Neural cell (in vitro differentiated cells): Measurements from ENCODE around the gene PEAR1. TPM values are rescaled to one million over a fixed set of nuclear protein-coding genes. Genes with fewer than 3 reads are reported as not detected.

ENCODE experiments used
- H2AFZ ChIP-seq: fragments of 200-600, 300-800 bp; sonication (generic), shearing (Covaris generic); 2 replicates; pipeline ENCODE4 v1.6.0; 2014; ENCODE audit warnings: low read depth, mild to moderate bottlenecking, antibody characterized with exemption, low read length, moderate library complexity
- H3F3A ChIP-seq: fragments of 200-600 bp; shearing (Covaris generic); 2 replicates; pipeline ENCODE4 v1.6.1; 2016; ENCODE audit warnings: mild to moderate bottlenecking, moderate library complexity, mixed read lengths, antibody characterized with exemption, low read length; ENCODE audit not compliant: insufficient read depth, poor library complexity, severe bottlenecking
- H3K27ac ChIP-seq: fragments of 200-600, 300-800 bp; sonication (generic), shearing (Covaris generic); 2 replicates; pipeline ENCODE4 v1.5.1; 2014; ENCODE audit warnings: mild to moderate bottlenecking, low read length, moderate library complexity
- H3K27me3 ChIP-seq: fragments of 300-800, 200-600 bp; sonication (generic), shearing (Covaris generic); 2 replicates; pipeline ENCODE4 v1.6.0; 2014; ENCODE audit warnings: mild to moderate bottlenecking, low read depth, low read length, moderate library complexity; ENCODE audit not compliant: insufficient read depth
- H3K36me3 ChIP-seq: fragments of 300-800, 200-600 bp; sonication (generic), shearing (Covaris generic); 2 replicates; pipeline ENCODE4 v1.5.1; 2014; ENCODE audit warnings: mild to moderate bottlenecking, antibody characterized with exemption, low read length, moderate library complexity; ENCODE audit not compliant: insufficient read depth
- H3K4me2 ChIP-seq: fragments of 300-800, 200-600 bp; sonication (generic), shearing (Covaris generic); 2 replicates; pipeline ENCODE4 v1.6.0; 2014; ENCODE audit warnings: mild to moderate bottlenecking, low read length
- H3K4me3 ChIP-seq: fragments of 300-800, 200-600 bp; sonication (generic), shearing (Covaris generic); 2 replicates; pipeline ENCODE4 v1.5.1; 2014; ENCODE audit warnings: mild to moderate bottlenecking, low read length, moderate library complexity
- H3K79me2 ChIP-seq: fragments of 200-600 bp; shearing (Covaris generic); replicated peaks from 2 replicates; pipeline ENCODE4 v1.6.0; 2014; ENCODE audit warnings: mild to moderate bottlenecking, low read length, moderate library complexity; ENCODE audit not compliant: insufficient read depth
- H3K9ac ChIP-seq: fragments of 300-800, 200-600 bp; sonication (generic), shearing (Covaris generic); 2 replicates; pipeline ENCODE4 v1.6.1; 2016; ENCODE audit warnings: mild to moderate bottlenecking, low read length, mixed read lengths
- H3K9me2 ChIP-seq: fragments of 200-600 bp; shearing (Covaris generic); 2 replicates; pipeline ENCODE4 v1.6.1; 2016; ENCODE audit warnings: mild to moderate bottlenecking, low read length, mixed read lengths; ENCODE audit not compliant: insufficient read depth
- H3K9me3 ChIP-seq: fragments of 200-600, 300-800 bp; sonication (generic), shearing (Covaris generic); 2 replicates; pipeline ENCODE4 v1.6.1; 2016; ENCODE audit warnings: mild to moderate bottlenecking, mixed run types, low read length, moderate library complexity, mixed read lengths
- H4K20me1 ChIP-seq: fragments of 200-600 bp; shearing (Covaris generic); 2 replicates; pipeline ENCODE4 v1.6.1; 2016; ENCODE audit warnings: mild to moderate bottlenecking, mixed run types; ENCODE audit not compliant: insufficient read depth
- CTCF ChIP-seq: fragments of 450-650 bp; IDR thresholded peaks from 2 replicates; pipeline ENCODE4 v1.5.1; 2014; ENCODE audit warnings: antibody characterized with exemption, mild to moderate bottlenecking, moderate library complexity; ENCODE audit not compliant: poor library complexity, severe bottlenecking
- EP300 ChIP-seq: fragments of 450-650 bp; conservative IDR thresholded peaks from 2 replicates; pipeline ENCODE4 v1.6.1; 2014; ENCODE audit warnings: antibody characterized with exemption, mild to moderate bottlenecking, moderate library complexity; ENCODE audit not compliant: poor library complexity, severe bottlenecking
- EZH2 ChIP-seq: fragments of 200-600, 300-800 bp; shearing (Covaris generic), sonication (generic); IDR thresholded peaks from 2 replicates; pipeline ENCODE4 v1.6.1; 2014; ENCODE audit warnings: antibody characterized with exemption, low read length, borderline replicate concordance, mild to moderate bottlenecking; ENCODE audit not compliant: insufficient read depth, poor library complexity, severe bottlenecking
- MXI1 ChIP-seq: fragments of 450-650 bp; conservative IDR thresholded peaks from 2 replicates; pipeline ENCODE4 v1.6.1; 2014; ENCODE audit warnings: antibody characterized with exemption, mild to moderate bottlenecking; ENCODE audit not compliant: poor library complexity, severe bottlenecking
- POLR2AphosphoS5 ChIP-seq: IDR thresholded peaks from 2 replicates; pipeline ENCODE4 v1.6.1; 2012
- RAD21 ChIP-seq: fragments of 450-650 bp; conservative IDR thresholded peaks from 2 replicates; pipeline ENCODE4 v1.6.1; 2014; ENCODE audit warnings: antibody characterized with exemption, mild to moderate bottlenecking, moderate library complexity
- REST ChIP-seq: IDR thresholded peaks from 2 replicates; pipeline ENCODE4 v1.6.1; 2012; ENCODE audit warnings: borderline replicate concordance
- SMC3 ChIP-seq: fragments of 450-650 bp; conservative IDR thresholded peaks from 2 replicates; pipeline ENCODE4 v1.6.1; 2014; ENCODE audit warnings: antibody characterized with exemption, mild to moderate bottlenecking, moderate library complexity; ENCODE audit not compliant: poor library complexity
- TAF1 ChIP-seq: IDR thresholded peaks from 2 replicates; pipeline ENCODE4 v1.6.1; 2012; ENCODE audit warnings: low read depth
- polyA plus RNA-seq: library from polyadenylated mRNA; depleted of rRNA; stranded (reverse); fragments of >200 nt; gene quantifications from 2 replicates; pipeline ENCODE4 v1.2.3, GENCODE V29; 2014

Gene PEAR1
- polyA plus RNA-seq, 1 donor from 2014 or later = not detected

DNA sequence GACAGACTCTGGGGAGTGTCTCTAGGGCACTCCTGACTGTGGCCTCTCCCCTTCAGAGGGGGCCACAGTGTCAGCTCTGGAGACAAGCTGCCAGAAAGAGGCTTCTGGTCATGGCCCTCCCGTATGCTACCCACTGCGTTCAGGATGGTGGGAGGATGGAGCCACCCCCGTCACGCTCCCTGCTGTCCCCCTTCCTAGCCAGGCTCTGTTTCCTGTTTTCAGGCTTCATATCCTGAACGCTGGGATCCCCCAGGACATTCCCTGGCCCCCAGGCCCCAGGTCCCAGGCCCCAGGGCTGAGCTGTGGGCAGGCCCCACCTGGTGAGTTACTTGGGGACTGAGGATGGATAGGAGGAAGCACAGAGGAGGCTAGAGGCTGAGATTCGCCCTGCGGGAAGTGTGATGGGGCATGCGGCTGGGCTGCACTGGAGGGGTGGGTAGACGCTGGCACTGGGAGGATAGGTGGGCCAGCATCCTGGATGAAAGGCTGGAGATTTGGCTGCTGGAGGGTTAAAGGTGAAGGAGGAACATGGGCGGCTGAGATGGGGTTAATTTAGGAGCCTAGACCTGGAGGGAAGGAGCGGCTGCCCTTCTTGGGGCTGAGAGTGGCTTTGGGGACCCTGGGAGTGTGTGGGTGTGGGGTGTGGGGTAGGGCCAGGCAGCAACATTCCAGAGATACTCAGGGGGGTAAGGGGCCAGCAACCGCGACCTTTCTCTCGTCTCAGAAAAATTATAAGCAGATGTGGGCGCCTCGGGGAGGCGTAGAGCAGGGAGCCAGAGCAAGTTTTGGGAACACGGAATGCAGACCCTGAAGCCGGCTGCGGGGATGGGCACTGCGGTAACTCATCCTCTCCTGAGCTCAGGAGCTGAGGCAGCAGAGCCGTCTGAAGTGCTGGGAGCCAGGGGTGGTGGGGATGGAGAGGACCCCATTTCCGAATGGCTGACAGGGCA lies 8.7 kb downstream of the PEAR1 start:
- TF ChIP-seq RAD21 (no peak), MXI1 (no peak), EP300 (no peak), SMC3 (no peak), TAF1 (no peak), CTCF (no peak), EZH2 (no peak), REST (no peak), POLR2AphosphoS5 (no peak)
- Histone ChIP-seq H3K9me2 (no peaks in the 10 kb centered on the region), H3K79me2 (no peaks in the 10 kb centered on the region), H3K36me3 (no peaks in the 10 kb centered on the region), H3K4me3 (no peak overlapping the region), H4K20me1 (no peaks in the 10 kb centered on the region), H3K27me3 (no peaks in the 10 kb centered on the region), H3F3A (no peaks in the 10 kb centered on the region), H3K4me2 (no peak overlapping the region), H3K9me3 (no peaks in the 10 kb centered on the region), H3K27ac (no peak overlapping the region), H2AFZ (no peak overlapping the region), H3K9ac (no peak overlapping the region)

- H3K9me3 ChIP-seq = no peaks in the 10 kb centered on the region
- H3K36me3 ChIP-seq = no peaks in the 10 kb centered on the region
- H3F3A ChIP-seq = no peaks in the 10 kb centered on the region
- no peaks in the 10 kb centered on the region for H3K79me2 ChIP-seq
- no peak overlapping the region for H3K9ac ChIP-seq
- H3K4me2 ChIP-seq = no peak overlapping the region
- no peak overlapping the region for H3K27ac ChIP-seq
- H3K9me2 ChIP-seq = no peaks in the 10 kb centered on the region
- no peaks in the 10 kb centered on the region for H4K20me1 ChIP-seq
- no peaks in the 10 kb centered on the region for H3K27me3 ChIP-seq
- no peak overlapping the region for H3K4me3 ChIP-seq
- H2AFZ ChIP-seq = no peak overlapping the region
- TF ChIP-seq POLR2AphosphoS5 = no peak
- no peak for TF ChIP-seq SMC3
- no peak for TF ChIP-seq EZH2
- no peak for TF ChIP-seq MXI1
- TF ChIP-seq EP300 = no peak
- no peak for TF ChIP-seq RAD21
- no peak for TF ChIP-seq TAF1
- no peak for TF ChIP-seq CTCF
- no peak for TF ChIP-seq REST
These were observed 10.0 kb downstream of the PEAR1 start for GRCh38 chr1:156903328-156904091.
